A549 (cell line): ENCODE results near the gene MYOZ3.

Experiments
- BHLHE40 ChIP-seq: IDR thresholded peaks from 2 replicates; pipeline ENCODE4 v1.6.1; 2012; ENCODE audit warnings: low read depth, low read length, inconsistent platforms
- CTCF ChIP-seq: fragments of >200 bp; sonication (Bioruptor Twin); formaldehyde crosslinking; IDR thresholded peaks from 3 replicates; pipeline ENCODE4 v1.5.1; 2016
- HDAC2 ChIP-seq: fragments of 200-600 bp; sonication (generic); IDR thresholded peaks from 2 replicates; pipeline ENCODE4 v1.6.1; 2016
- MAFK ChIP-seq: fragments of 450-650 bp; IDR thresholded peaks from 2 replicates; pipeline ENCODE4 v1.6.1; 2014; ENCODE audit not compliant: partially characterized antibody
- MAX ChIP-seq: IDR thresholded peaks from 2 replicates; pipeline ENCODE4 v1.6.1; 2012
- POLR2A ChIP-seq: IDR thresholded peaks from 2 replicates; pipeline ENCODE4 v1.6.1; 2012; ENCODE audit warnings: mild to moderate bottlenecking, low read length
- RAD21 ChIP-seq, 2 experiments: fragments of >200 bp in 1 of 2; sonication (Bioruptor Twin) in 1 of 2; formaldehyde crosslinking in 1 of 2; IDR thresholded peaks in 1 of 2; conservative IDR thresholded peaks in 1 of 2; 2 replicates in 1 of 2; 3 replicates in 1 of 2; pipeline ENCODE4 v1.6.1; 2012 to 2018; ENCODE audit warnings: inconsistent platforms in 1 of 2
- REST ChIP-seq: fragments of 200-600 bp; sonication (generic); IDR thresholded peaks from 2 replicates; pipeline ENCODE4 v1.6.1; 2016; ENCODE audit warnings: antibody characterized with exemption, mild to moderate bottlenecking, moderate library complexity
- RFX5 ChIP-seq: fragments of 450-650 bp; IDR thresholded peaks from 2 replicates; pipeline ENCODE4 v1.7.1; 2014; ENCODE audit warnings: antibody characterized with exemption, mild to moderate bottlenecking, moderate library complexity

- TF ChIP-seq BHLHE40 (no peak), CTCF (no peak), RFX5 (no peak), MAX (no peak), MAFK (no peak), RAD21 (conservative IDR thresholded peaks at IDR 0.05 in 1 of 2, IDR thresholded peaks at IDR 0.05 in 1 of 2) (no peak), HDAC2 (no peak), POLR2A (no peak), REST (no peak)
Measured at GRCh38 chr5:150648294-150649107, 12.6 kb upstream of the MYOZ3 start.
